Measurements from ENCODE around the gene CAPN8.

The CAPN8 gene

GRCh38 chr1:223617323-223618070 lies 48.0 kb downstream of the CAPN8 start:
- DNase-seq (ENCODE audit: low read depth in 2 of 2), result no peak

- DNase-seq (ENCODE audit: low read depth in 2 of 2), result no peak
Measured at GRCh38 chr1:223616586-223616985, 48.9 kb downstream of the CAPN8 start.

GRCh38 chr1:223611936-223612335 lies 53.6 kb downstream of the CAPN8 start:
- DNase-seq (ENCODE audit: low read depth in 2 of 2), result no peak

- DNase-seq (ENCODE audit: low read depth in 2 of 2), result no peak
Measured at GRCh38 chr1:223609977-223610376, 55.5 kb downstream of the CAPN8 start.

- no peak for DNase-seq (ENCODE audit: low read depth in 2 of 2)
Measured at GRCh38 chr1:223609066-223609465, 56.4 kb downstream of the CAPN8 start.

- DNase-seq (ENCODE audit: low read depth in 2 of 2), result no peak
Measured at GRCh38 chr1:223558512-223558911, 107.0 kb downstream of the CAPN8 start.

GRCh38 chr1:223557130-223557475 lies 108.4 kb downstream of the CAPN8 start:
- no peak for DNase-seq (ENCODE audit: low read depth in 2 of 2)

GRCh38 chr1:223556414-223557129 lies 108.9 kb downstream of the CAPN8 start:
- peak; percentile 28 to 32 for DNase-seq (ENCODE audit: low read depth in 2 of 2)

GRCh38 chr1:223553957-223554356 lies 111.5 kb downstream of the CAPN8 start:
- no peak for DNase-seq (ENCODE audit: low read depth in 2 of 2)

- DNase-seq (ENCODE audit: low read depth in 2 of 2), result no peak
Measured at GRCh38 chr1:223551610-223552009, 113.9 kb downstream of the CAPN8 start.

- DNase-seq (ENCODE audit: low read depth in 2 of 2), result no peak
Measured at GRCh38 chr1:223549740-223550139, 115.8 kb downstream of the CAPN8 start.

- DNase-seq (ENCODE audit: low read depth in 2 of 2), result no peak
Measured at GRCh38 chr1:223547316-223548114, 118.0 kb downstream of the CAPN8 start.

- DNase-seq (ENCODE audit: low read depth in 2 of 2), result no peak
Measured at GRCh38 chr1:223545343-223545742, 120.2 kb downstream of the CAPN8 start.

GRCh38 chr1:223543560-223543959 lies 121.9 kb downstream of the CAPN8 start:
- DNase-seq (ENCODE audit: low read depth in 2 of 2), result no peak

- no peak for DNase-seq (ENCODE audit: low read depth in 2 of 2)
Measured at GRCh38 chr1:223542831-223543230, 122.7 kb downstream of the CAPN8 start.

- DNase-seq (ENCODE audit: low read depth in 2 of 2), result no peak
Measured at GRCh38 chr1:223540485-223541106, 124.9 kb downstream of the CAPN8 start.

- DNase-seq (ENCODE audit: low read depth in 2 of 2), result no peak
Measured at GRCh38 chr1:223539750-223540149, 125.8 kb downstream of the CAPN8 start.

GRCh38 chr1:223538981-223539380 lies 126.5 kb downstream of the CAPN8 start:
- DNase-seq (ENCODE audit: low read depth in 2 of 2), result no peak

- no peak for DNase-seq (ENCODE audit: low read depth in 2 of 2)
Measured at GRCh38 chr1:223535319-223535718, 130.2 kb downstream of the CAPN8 start.

GRCh38 chr1:223534677-223535076 lies 130.8 kb downstream of the CAPN8 start:
- no peak for DNase-seq (ENCODE audit: low read depth in 2 of 2)

- DNase-seq (ENCODE audit: low read depth in 2 of 2), result no peak
Measured at GRCh38 chr1:223533708-223534107, 131.8 kb downstream of the CAPN8 start.

- DNase-seq (ENCODE audit: low read depth in 2 of 2), result peak in 1 of 2 donors; percentile 43
Measured at GRCh38 chr1:223531742-223532341, 133.7 kb downstream of the CAPN8 start.

Data from stimulated activated CD8-positive, alpha-beta memory T cell treated with anti-CD3 and anti-CD28 coated beads, Interleukin-15, amount 100 ng/mL, for 48 hours (primary cell).